ENCODE data around the gene INPP5J. TPM values are rescaled to one million over a fixed set of nuclear protein-coding genes. Genes with fewer than 3 reads are reported as not detected.

The INPP5J gene
- total and polyA plus RNA-seq, 2 of the 13 experiments (the other 11 are each of a cell fraction or from before 2014, with no cell fraction given): 0.24 to 1.1 TPM

- no peak for TF ChIP-seq RFX3 (CRISPR knock-in tag; IDR thresholded peaks at IDR 0.05)
- TF ChIP-seq FOXP1 (IDR thresholded peaks at IDR 0.05): no peak
- TF ChIP-seq FOXP1 (CRISPR knock-in tag; IDR thresholded peaks at IDR 0.05): peak; percentile 92
- TF ChIP-seq, protein P1, sequence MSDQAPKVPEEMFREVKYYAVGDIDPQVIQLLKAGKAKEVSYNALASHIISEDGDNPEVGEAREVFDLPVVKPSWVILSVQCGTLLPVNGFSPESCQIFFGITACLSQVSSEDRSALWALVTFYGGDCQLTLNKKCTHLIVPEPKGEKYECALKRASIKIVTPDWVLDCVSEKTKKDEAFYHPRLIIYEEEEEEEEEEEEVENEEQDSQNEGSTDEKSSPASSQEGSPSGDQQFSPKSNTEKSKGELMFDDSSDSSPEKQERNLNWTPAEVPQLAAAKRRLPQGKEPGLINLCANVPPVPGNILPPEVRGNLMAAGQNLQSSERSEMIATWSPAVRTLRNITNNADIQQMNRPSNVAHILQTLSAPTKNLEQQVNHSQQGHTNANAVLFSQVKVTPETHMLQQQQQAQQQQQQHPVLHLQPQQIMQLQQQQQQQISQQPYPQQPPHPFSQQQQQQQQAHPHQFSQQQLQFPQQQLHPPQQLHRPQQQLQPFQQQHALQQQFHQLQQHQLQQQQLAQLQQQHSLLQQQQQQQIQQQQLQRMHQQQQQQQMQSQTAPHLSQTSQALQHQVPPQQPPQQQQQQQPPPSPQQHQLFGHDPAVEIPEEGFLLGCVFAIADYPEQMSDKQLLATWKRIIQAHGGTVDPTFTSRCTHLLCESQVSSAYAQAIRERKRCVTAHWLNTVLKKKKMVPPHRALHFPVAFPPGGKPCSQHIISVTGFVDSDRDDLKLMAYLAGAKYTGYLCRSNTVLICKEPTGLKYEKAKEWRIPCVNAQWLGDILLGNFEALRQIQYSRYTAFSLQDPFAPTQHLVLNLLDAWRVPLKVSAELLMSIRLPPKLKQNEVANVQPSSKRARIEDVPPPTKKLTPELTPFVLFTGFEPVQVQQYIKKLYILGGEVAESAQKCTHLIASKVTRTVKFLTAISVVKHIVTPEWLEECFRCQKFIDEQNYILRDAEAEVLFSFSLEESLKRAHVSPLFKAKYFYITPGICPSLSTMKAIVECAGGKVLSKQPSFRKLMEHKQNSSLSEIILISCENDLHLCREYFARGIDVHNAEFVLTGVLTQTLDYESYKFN (CRISPR knock-in tag; conservative IDR thresholded peaks at IDR 0.05): peak; percentile 93
- TF ChIP-seq PTBP1 (IDR thresholded peaks at IDR 0.05; ENCODE audit: low read depth, low read length, poor library complexity, severe bottlenecking): no peak
- TF ChIP-seq MAZ (IDR thresholded peaks at IDR 0.05; ENCODE audit: borderline replicate concordance, low read depth, low read length): no peak
- peak; percentile 74 for TF ChIP-seq MAZ (CRISPR knock-in tag; IDR thresholded peaks at IDR 0.05; ENCODE audit: low read depth)
- peak; percentile 88 for TF ChIP-seq SP2 (CRISPR knock-in tag; IDR thresholded peaks at IDR 0.05)
- TF ChIP-seq ZSCAN9 (CRISPR knock-in tag; IDR thresholded peaks at IDR 0.05; ENCODE audit: borderline replicate concordance): peak; percentile 32; the same call in 1 of the 2 replicates
- TF ChIP-seq HDAC1 (CRISPR knock-in tag; IDR thresholded peaks at IDR 0.05): peak; percentile 32; the same call in 1 of the 2 replicates
- TF ChIP-seq ZNF335 (CRISPR knock-in tag; IDR thresholded peaks at IDR 0.05): 0 out of 2 replicates have a peak, but pooled peaks have one; percentile 71
- peak; percentile 55 for TF ChIP-seq POLR2AphosphoS5 (IDR thresholded peaks at IDR 0.05; ENCODE audit: low read depth, low read length)
- no peak for TF ChIP-seq RAD51 (IDR thresholded peaks at IDR 0.05; ENCODE audit: borderline replicate concordance)
- peak; percentile 69; the same call in 1 of the 2 replicates for TF ChIP-seq THAP7 (CRISPR knock-in tag; IDR thresholded peaks at IDR 0.05)
- TF ChIP-seq, protein P2, sequence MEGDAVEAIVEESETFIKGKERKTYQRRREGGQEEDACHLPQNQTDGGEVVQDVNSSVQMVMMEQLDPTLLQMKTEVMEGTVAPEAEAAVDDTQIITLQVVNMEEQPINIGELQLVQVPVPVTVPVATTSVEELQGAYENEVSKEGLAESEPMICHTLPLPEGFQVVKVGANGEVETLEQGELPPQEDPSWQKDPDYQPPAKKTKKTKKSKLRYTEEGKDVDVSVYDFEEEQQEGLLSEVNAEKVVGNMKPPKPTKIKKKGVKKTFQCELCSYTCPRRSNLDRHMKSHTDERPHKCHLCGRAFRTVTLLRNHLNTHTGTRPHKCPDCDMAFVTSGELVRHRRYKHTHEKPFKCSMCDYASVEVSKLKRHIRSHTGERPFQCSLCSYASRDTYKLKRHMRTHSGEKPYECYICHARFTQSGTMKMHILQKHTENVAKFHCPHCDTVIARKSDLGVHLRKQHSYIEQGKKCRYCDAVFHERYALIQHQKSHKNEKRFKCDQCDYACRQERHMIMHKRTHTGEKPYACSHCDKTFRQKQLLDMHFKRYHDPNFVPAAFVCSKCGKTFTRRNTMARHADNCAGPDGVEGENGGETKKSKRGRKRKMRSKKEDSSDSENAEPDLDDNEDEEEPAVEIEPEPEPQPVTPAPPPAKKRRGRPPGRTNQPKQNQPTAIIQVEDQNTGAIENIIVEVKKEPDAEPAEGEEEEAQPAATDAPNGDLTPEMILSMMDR (CRISPR knock-in tag; IDR thresholded peaks at IDR 0.05): peak; percentile 34
- TF ChIP-seq ZBTB7B (CRISPR knock-in tag; IDR thresholded peaks at IDR 0.05): no peak
- TF ChIP-seq FOXJ3 (CRISPR knock-in tag; IDR thresholded peaks at IDR 0.05; ENCODE audit: borderline replicate concordance): 0 out of 2 replicates have a peak, but pooled peaks have one; percentile 54
- no peak for TF ChIP-seq WIZ (CRISPR knock-in tag; IDR thresholded peaks at IDR 0.05)
- TF ChIP-seq TCF7 (IDR thresholded peaks at IDR 0.05; ENCODE audit: low read depth): peak; percentile 50; the same call in 1 of the 2 replicates
- no peak for TF ChIP-seq IRF9 (CRISPR knock-in tag; IDR thresholded peaks at IDR 0.05; ENCODE audit: borderline replicate concordance)
- TF ChIP-seq HMG20A (CRISPR knock-in tag; IDR thresholded peaks at IDR 0.05; ENCODE audit: borderline replicate concordance): peak; percentile 35; the same call in 1 of the 2 replicates
- peak; percentile 36; the same call in 1 of the 2 replicates for TF ChIP-seq ELF3 (CRISPR knock-in tag; IDR thresholded peaks at IDR 0.05)
Observed at GRCh38 chr22:31079095-31079642, 43.6 kb upstream of the INPP5J start (continued).
